Stomach smooth muscle (tissue), 2 donors: ENCODE measurements around the gene ZDHHC12.

ENCODE experiments used
- H3K27ac ChIP-seq: one replicate; pipeline ENCODE4 v1.7.0; 2013; ENCODE audit warnings: mild to moderate bottlenecking, low read length, inconsistent platforms
- H3K27me3 ChIP-seq, 2 donors: one replicate each; pipeline ENCODE4 v1.7.0; 2013; ENCODE audit warnings: low read length in 2 of 2; ENCODE audit not compliant: insufficient read depth in 2 of 2, control insufficient read depth in 1 of 2
- H3K36me3 ChIP-seq, 2 donors: one replicate each; pipeline ENCODE4 v1.7.0; 2013; ENCODE audit warnings: low read length in 2 of 2; ENCODE audit not compliant: control insufficient read depth in 2 of 2, insufficient read depth in 2 of 2
- H3K4me1 ChIP-seq: one replicate; pipeline ENCODE4 v1.7.0; 2013; ENCODE audit warnings: low read length; ENCODE audit not compliant: control insufficient read depth, insufficient read depth
- H3K4me3 ChIP-seq, 2 donors: one replicate each; pipeline ENCODE4 v1.7.0; 2013; ENCODE audit warnings: low read length in 2 of 2
- H3K9ac ChIP-seq, 2 donors: one replicate each; pipeline ENCODE4 v1.7.0; 2013; ENCODE audit warnings: low read length in 2 of 2, mild to moderate bottlenecking in 1 of 2
- H3K9me3 ChIP-seq, 2 donors: one replicate each; pipeline ENCODE4 v1.7.0; 2013; ENCODE audit warnings: low read length in 2 of 2; ENCODE audit not compliant: control insufficient read depth in 2 of 2
- donor health status: healthy.
- donor health status: Pancreatic carcinoma.

Gene ZDHHC12

DNA sequence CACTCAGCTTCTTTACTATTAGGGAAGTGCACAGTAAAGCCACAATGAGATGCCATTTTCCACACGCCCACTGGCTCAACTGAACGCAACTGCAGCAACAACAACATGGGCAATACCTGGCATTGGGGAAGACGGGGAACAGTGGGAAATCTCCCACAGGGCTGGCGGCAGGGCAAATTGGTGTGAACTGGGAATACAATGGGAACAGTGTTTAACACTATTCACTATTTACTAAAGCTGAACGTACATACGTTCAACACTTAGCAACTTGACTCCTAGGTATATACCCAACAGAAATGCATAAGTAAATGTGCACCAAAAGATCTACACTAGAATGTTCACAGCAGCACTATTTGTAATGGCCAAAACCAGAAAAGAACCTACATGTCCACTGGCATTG, 33.7 kb upstream of the ZDHHC12 start:
- Histone ChIP-seq H3K9me3 (no peaks in the 10 kb centered on the region), H3K36me3 (peaks cover 18 to 21% of the 10 kb centered on the region in 2 donors), H3K9ac (no peak overlapping the region), H3K4me1 (no peaks in the 10 kb centered on the region), H3K4me3 (no peak overlapping the region), H3K27me3 (no peaks in the 10 kb centered on the region), H3K27ac (no peak overlapping the region)

GRCh38 chr9:128753627-128754026, 29.7 kb upstream of the ZDHHC12 start:
- Histone ChIP-seq H3K36me3 (peaks cover 22 to 36% of the 10 kb centered on the region in 2 donors), H3K4me3 (no peak overlapping the region), H3K9me3 (no peaks in the 10 kb centered on the region), H3K9ac (no peak overlapping the region), H3K4me1 (no peaks in the 10 kb centered on the region), H3K27ac (no peak overlapping the region), H3K27me3 (no peaks in the 10 kb centered on the region)

- H3K9ac ChIP-seq, result no peak overlapping the region
- no peak overlapping the region for H3K27ac ChIP-seq
- H3K27me3 ChIP-seq, result no peaks in the 10 kb centered on the region
- H3K4me1 ChIP-seq, result no peaks in the 10 kb centered on the region
- peaks cover 23 to 40% of the 10 kb centered on the region in 2 donors for H3K36me3 ChIP-seq
- H3K4me3 ChIP-seq, result no peak overlapping the region
- no peaks in the 10 kb centered on the region for H3K9me3 ChIP-seq
Measured at GRCh38 chr9:128750926-128751595, 27.1 kb upstream of the ZDHHC12 start.

DNA sequence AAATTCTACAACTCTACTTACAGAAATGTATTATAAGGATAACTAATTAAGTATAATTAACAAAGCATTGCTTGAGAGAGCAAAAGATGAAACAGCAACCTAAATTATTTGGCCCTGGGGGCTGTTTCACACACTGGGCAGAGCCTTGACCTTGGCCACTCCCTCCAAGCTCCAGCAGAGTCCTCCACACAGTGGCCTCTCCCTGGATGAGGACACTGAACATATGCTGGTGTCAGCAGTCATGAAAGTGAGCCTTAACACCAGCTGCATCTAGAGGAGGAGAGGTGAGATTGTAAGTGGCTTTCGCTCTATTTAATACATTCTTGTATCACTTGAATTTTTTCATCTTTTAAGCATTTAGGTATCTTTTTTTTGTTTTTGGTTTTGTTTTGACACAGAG, 23.3 kb upstream of the ZDHHC12 start:
- Histone ChIP-seq H3K9me3 (no peaks in the 10 kb centered on the region), H3K9ac (no peak overlapping the region), H3K36me3 (peaks cover 4 to 22% of the 10 kb centered on the region in 2 donors), H3K27me3 (no peaks in the 10 kb centered on the region), H3K27ac (no peak overlapping the region), H3K4me1 (no peaks in the 10 kb centered on the region), H3K4me3 (no peak overlapping the region)

DNA sequence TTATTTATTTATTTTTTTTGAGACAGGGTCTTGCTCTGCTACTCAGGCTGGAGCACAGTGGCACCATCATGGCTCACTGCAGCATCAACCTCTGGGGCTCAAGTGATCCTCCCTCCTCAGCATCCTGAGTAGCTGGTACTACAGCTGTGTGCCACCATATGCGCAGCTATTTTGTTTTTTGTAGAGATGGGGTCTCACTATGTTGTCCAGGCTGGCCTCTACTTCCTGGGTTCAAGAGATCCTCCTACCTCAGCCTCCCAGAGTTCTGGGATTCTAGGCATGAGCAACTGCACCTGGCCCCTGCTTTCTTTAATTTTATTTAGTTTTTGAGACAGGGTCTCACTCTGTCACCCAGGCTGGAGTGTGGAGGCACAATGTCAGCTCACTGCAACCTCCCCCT, 19.5 kb upstream of the ZDHHC12 start:
- Histone ChIP-seq H3K9ac (no peak overlapping the region), H3K4me1 (no peaks in the 10 kb centered on the region), H3K4me3 (no peak overlapping the region), H3K9me3 (no peaks in the 10 kb centered on the region), H3K36me3 (peaks cover 28 to 32% of the 10 kb centered on the region in 2 donors), H3K27ac (no peak overlapping the region), H3K27me3 (no peaks in the 10 kb centered on the region)

GRCh38 chr9:128742401-128742800, 18.5 kb upstream of the ZDHHC12 start:
- Histone ChIP-seq H3K4me1 (no peaks in the 10 kb centered on the region), H3K36me3 (peaks cover 28 to 33% of the 10 kb centered on the region in 2 donors), H3K9ac (no peak overlapping the region), H3K9me3 (no peaks in the 10 kb centered on the region), H3K27me3 (no peaks in the 10 kb centered on the region), H3K4me3 (no peak overlapping the region), H3K27ac (no peak overlapping the region)

DNA sequence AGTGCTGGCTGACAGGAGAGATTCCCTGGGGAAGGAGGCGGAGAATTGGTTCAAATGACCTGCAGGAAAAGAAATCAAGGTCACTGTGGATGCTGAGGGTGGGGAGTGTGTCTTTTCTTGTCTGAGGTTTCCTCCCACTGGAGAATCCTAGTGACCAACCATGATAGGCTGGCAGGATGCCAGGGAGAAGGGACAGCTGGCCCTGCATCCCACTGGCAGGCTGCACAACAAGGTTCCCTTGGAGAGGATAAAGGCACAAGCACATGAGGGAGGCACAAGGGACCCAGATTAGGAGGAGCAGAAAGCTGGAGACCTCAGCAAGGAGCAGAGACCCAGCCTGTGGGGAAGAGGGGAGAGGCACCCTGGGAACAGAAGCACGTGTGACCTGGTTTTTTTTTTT, 11.4 kb upstream of the ZDHHC12 start:
- Histone ChIP-seq H3K4me1 (no peaks in the 10 kb centered on the region), H3K9ac (no peak overlapping the region), H3K27ac (no peak overlapping the region), H3K27me3 (no peaks in the 10 kb centered on the region), H3K4me3 (no peak overlapping the region), H3K9me3 (no peaks in the 10 kb centered on the region), H3K36me3 (peaks cover 23 to 33% of the 10 kb centered on the region in 2 donors)

DNA sequence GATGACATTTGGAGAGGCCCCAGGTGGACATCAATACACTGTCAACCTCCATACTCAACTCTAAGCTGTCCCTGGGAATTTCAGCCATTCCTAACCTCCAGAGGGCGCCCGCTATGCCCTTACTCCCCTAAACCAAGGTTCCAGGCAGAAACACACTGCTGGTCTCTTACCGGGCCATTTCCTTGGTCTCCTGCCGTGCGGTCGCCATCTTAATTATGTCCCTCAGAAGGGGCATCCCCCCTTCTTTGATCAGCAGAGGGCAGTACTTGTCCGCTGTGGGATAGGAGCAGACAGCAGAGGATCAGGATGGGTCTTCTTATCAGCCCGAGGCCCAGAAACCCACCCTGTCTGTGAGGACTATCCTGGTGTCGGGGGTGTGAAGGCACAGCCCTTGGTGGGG, 9.3 kb upstream of the ZDHHC12 start:
- H3K27ac ChIP-seq, result peak overlapping the region; percentile 24
- H3K4me1 ChIP-seq, result no peaks in the 10 kb centered on the region
- H3K36me3 ChIP-seq, result peaks cover 15 to 26% of the 10 kb centered on the region in 2 donors
- H3K4me3 ChIP-seq, result no peak overlapping the region
- H3K27me3 ChIP-seq, result no peaks in the 10 kb centered on the region
- H3K9me3 ChIP-seq, result no peaks in the 10 kb centered on the region
- H3K9ac ChIP-seq, result peak overlapping the region in 1 of 2 donors; percentile 51

- no peak overlapping the region for H3K27ac ChIP-seq
- no peaks in the 10 kb centered on the region for H3K27me3 ChIP-seq
- H3K9ac ChIP-seq, result no peak overlapping the region
- H3K36me3 ChIP-seq, result peaks cover 15 to 26% of the 10 kb centered on the region in 2 donors
- H3K9me3 ChIP-seq, result no peaks in the 10 kb centered on the region
- H3K4me1 ChIP-seq, result no peaks in the 10 kb centered on the region
- no peak overlapping the region for H3K4me3 ChIP-seq
Measured at GRCh38 chr9:128732576-128732975, 8.6 kb upstream of the ZDHHC12 start.

DNA sequence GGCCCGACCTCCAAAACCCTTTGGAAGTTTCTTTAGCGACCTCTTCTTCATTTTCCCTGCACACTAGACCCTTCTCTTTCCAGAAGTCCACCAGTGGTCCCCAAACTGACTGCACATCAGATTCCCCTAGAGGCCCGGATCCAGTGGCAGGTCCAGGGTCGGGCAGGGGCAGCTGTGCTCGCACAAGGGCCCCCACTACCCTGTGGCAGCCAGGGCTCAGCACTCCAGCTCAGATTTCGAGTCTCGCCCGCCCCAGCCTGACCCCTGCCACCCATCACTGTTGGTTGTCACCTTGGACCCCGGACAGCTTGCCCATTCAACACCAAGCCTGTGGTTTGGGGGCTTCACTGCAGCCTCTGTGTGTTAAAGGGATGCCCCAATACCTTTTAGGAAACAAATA, 7.8 kb upstream of the ZDHHC12 start:
- H3K4me3 ChIP-seq, result no peak overlapping the region
- no peaks in the 10 kb centered on the region for H3K4me1 ChIP-seq
- H3K9me3 ChIP-seq, result no peaks in the 10 kb centered on the region
- no peaks in the 10 kb centered on the region for H3K27me3 ChIP-seq
- no peak overlapping the region for H3K9ac ChIP-seq
- H3K27ac ChIP-seq, result no peak overlapping the region
- peaks cover 15 to 19% of the 10 kb centered on the region in 2 donors for H3K36me3 ChIP-seq

DNA sequence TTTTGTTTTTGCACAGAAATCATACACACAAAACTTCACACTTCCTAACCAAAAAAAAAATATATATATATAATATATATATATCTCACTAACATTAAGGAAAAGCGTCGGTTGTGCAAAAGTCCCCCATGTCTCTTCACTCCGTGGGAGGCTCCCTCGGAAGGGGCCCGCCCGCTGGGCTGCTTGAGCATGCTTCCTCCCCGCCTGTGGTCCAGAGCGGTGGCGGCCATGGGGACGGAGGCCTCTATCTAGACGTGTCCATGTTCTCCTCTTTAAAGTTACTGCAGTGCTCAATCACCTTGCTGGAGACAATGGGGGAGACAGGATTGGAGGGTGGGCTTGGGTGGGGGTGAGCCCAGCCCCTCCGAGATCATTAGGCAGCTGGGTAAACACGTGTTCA, 7.2 kb upstream of the ZDHHC12 start:
- Histone ChIP-seq H3K9ac (no peak overlapping the region), H3K27me3 (no peaks in the 10 kb centered on the region), H3K36me3 (peaks cover 15 to 19% of the 10 kb centered on the region in 2 donors), H3K4me1 (no peaks in the 10 kb centered on the region), H3K4me3 (no peak overlapping the region), H3K27ac (no peak overlapping the region), H3K9me3 (no peaks in the 10 kb centered on the region)
